ENCODE results near the gene EIF4G1. TPM values are rescaled to one million over a fixed set of nuclear protein-coding genes. Genes with fewer than 3 reads are reported as not detected.

EIF4G1 gene
- total RNA-seq, 1 experiment from 2014 or later: 532 TPM

- H4K8ac ChIP-seq (replicated peaks; ENCODE audit: insufficient read length, low read depth, low read length): no peak overlapping the region
- no peak for DNase-seq
- no peak overlapping the region for H4K5ac ChIP-seq (ENCODE audit: insufficient read length, low read depth, low read length)
- Mint-ChIP-seq H3K36me3 (ENCODE audit: insufficient read depth in 1 of 3, low read depth in 3 of 3) (peaks cover 0 to 2% (median 0%) of the 10 kb centered on the region in 3 experiments; a peak in 1 of 7 replicates), H3K27me3 (ENCODE audit: low read depth) (peaks cover 7% of the 10 kb centered on the region), H3K27ac (no peak overlapping the region; a peak in 1 of 7 replicates), H3K4me1 (peaks cover 0 to 6% of the 10 kb centered on the region in 2 experiments; a peak in 2 of 4 replicates), H3K4me3 (no peak overlapping the region), H3K9me3 (peaks cover 2% of the 10 kb centered on the region in 2 experiments; a peak in 3 of 5 replicates)
- no peak overlapping the region for H3K56ac ChIP-seq (ENCODE audit: insufficient read length, low read depth, low read length)
- no peak overlapping the region for H3K14ac ChIP-seq (ENCODE audit: insufficient read depth, low read length)
- no peak overlapping the region for H2BK120ac ChIP-seq (ENCODE audit: low read depth, low read length, poor library complexity, severe bottlenecking)
- no peaks in the 10 kb centered on the region for H3K9me3 ChIP-seq (ENCODE audit: control insufficient read depth, low read depth, low read length)
- no peak overlapping the region for H2BK15ac ChIP-seq (ENCODE audit: low read depth, low read length)
- no peak overlapping the region for H2BK12ac ChIP-seq (ENCODE audit: insufficient read length, low read depth, low read length)
- no peak for TF ChIP-seq CTCF (conservative IDR thresholded peaks at IDR 0.05)
- H3K79me1 ChIP-seq (ENCODE audit: insufficient read depth, low read depth, low read length, poor library complexity, severe bottlenecking): no peaks in the 10 kb centered on the region
- no peak overlapping the region for H3T11ph ChIP-seq (ENCODE audit: low read length)
- no peak overlapping the region for H3K27ac ChIP-seq (ENCODE audit: insufficient read length, low read depth, low read length)
- H2AK5ac ChIP-seq (ENCODE audit: insufficient read length, low read length): no peak overlapping the region
- no peaks in the 10 kb centered on the region for H3K79me2 ChIP-seq (ENCODE audit: insufficient read depth, low read length)
- H2AFZ ChIP-seq (ENCODE audit: low read length): no peak overlapping the region
- no peak overlapping the region for H2BK5ac ChIP-seq (ENCODE audit: insufficient read length, low read length)
- no peak overlapping the region for H3K4me2 ChIP-seq (ENCODE audit: insufficient read depth, insufficient read length, low read length)
- peaks cover 8% of the 10 kb centered on the region; the same call in 1 of the 2 replicates for H3K27me3 ChIP-seq (ENCODE audit: insufficient read depth, low read length)
- no peak overlapping the region for H3K18ac ChIP-seq (ENCODE audit: insufficient read length, low read depth, low read length)
- H3K23ac ChIP-seq (ENCODE audit: insufficient read length, low read depth, low read length): no peak overlapping the region
- no peak overlapping the region for H3K9ac ChIP-seq (ENCODE audit: extremely low read depth, insufficient read length, low read length)
- no peak overlapping the region for H2BK20ac ChIP-seq (ENCODE audit: low read depth, low read length, poor library complexity, severe bottlenecking)
- no peaks in the 10 kb centered on the region for H3K4me1 ChIP-seq (ENCODE audit: insufficient read depth, low read length)
- no peak overlapping the region for H3K4ac ChIP-seq (ENCODE audit: low read depth, low read length)
- no peak overlapping the region for H4K91ac ChIP-seq (ENCODE audit: insufficient read length, low read depth, low read length)
- H3K23me2 ChIP-seq (ENCODE audit: insufficient read length, low read depth, low read length, poor library complexity, severe bottlenecking): peaks cover 2% of the 10 kb centered on the region
- WGBS (ENCODE audit: extremely low coverage, insufficient read length, low lambda C conversion rate): no CpG with 5 or more reads among the region's 1 CpG
- no peaks in the 10 kb centered on the region for H4K20me1 ChIP-seq (ENCODE audit: control insufficient read depth, insufficient read depth, insufficient read length)
Measured at GRCh38 chr3:184272269-184272668, 42.1 kb upstream of the EIF4G1 start.
